SK-N-SH treated with all-trans-retinoic acid at 6 μM for 48 hours (cell line): ENCODE measurements around the gene C1R.

Experiments used
- ATAC-seq: fragments of 200-7000 bp; cut with Tn5 transposase; 3 replicates; pipeline ENCODE4 v1.9.1; 2020; ENCODE audit warnings: mild to moderate bottlenecking, moderate library complexity
- ARNTL ChIP-seq: fragments of 450-650 bp; formaldehyde crosslinking; IDR thresholded peaks from 2 replicates; pipeline ENCODE4 v1.5.0; 2020; ENCODE audit warnings: low read depth, mild to moderate bottlenecking, moderate library complexity, borderline replicate concordance
- BACH2 ChIP-seq: fragments of 250-450 bp; sonication (Bioruptor Pico); IDR thresholded peaks from 2 replicates; pipeline ENCODE4 v1.9.0; 2021; ENCODE audit warnings: mild to moderate bottlenecking, borderline replicate concordance
- CREB5 ChIP-seq: fragments of 250-450 bp; sonication (Bioruptor Pico); IDR thresholded peaks from 2 replicates; pipeline ENCODE4 v1.5.1; 2020; ENCODE audit warnings: low read depth, mild to moderate bottlenecking, moderate library complexity
- CSDC2 ChIP-seq: fragments of 250-450 bp; sonication (Bioruptor Pico); IDR thresholded peaks from 2 replicates; pipeline ENCODE4 v1.5.0; 2020; ENCODE audit warnings: mild to moderate bottlenecking, moderate library complexity
- ESRRG ChIP-seq: fragments of 250-450 bp; sonication (Bioruptor Pico); IDR thresholded peaks from 2 replicates; pipeline ENCODE4 v1.6.1; 2021; ENCODE audit warnings: mild to moderate bottlenecking
- GLIS3 ChIP-seq: fragments of 250-450 bp; sonication (Bioruptor Pico); IDR thresholded peaks from 2 replicates; pipeline ENCODE4 v1.5.0; 2020; ENCODE audit warnings: mild to moderate bottlenecking, moderate library complexity
- OSR1 ChIP-seq: fragments of 250-450 bp; sonication (Bioruptor Pico); IDR thresholded peaks from 2 replicates; pipeline ENCODE4 v1.8.0; 2022; ENCODE audit warnings: moderate library complexity, mild to moderate bottlenecking, inconsistent platforms
- POU6F1 ChIP-seq: fragments of 250-450 bp; sonication (Bioruptor Pico); IDR thresholded peaks from 2 replicates; pipeline ENCODE4 v1.8.0; 2021; ENCODE audit warnings: low read depth, mild to moderate bottlenecking, moderate library complexity, borderline replicate concordance
- PPARA ChIP-seq: fragments of 250-450 bp; sonication (Bioruptor Pico); IDR thresholded peaks from 2 replicates; pipeline ENCODE4 v1.5.0; 2020; ENCODE audit warnings: mild to moderate bottlenecking, borderline replicate concordance
- RARB ChIP-seq: fragments of 250-450 bp; sonication (Bioruptor Pico); IDR thresholded peaks from 2 replicates; pipeline ENCODE4 v1.8.0; 2021; ENCODE audit warnings: mild to moderate bottlenecking, moderate library complexity
- SNAI2 ChIP-seq: fragments of 250-450 bp; sonication (Bioruptor Pico); IDR thresholded peaks from 2 replicates; pipeline ENCODE4 v1.5.0; 2020; ENCODE audit warnings: mild to moderate bottlenecking, moderate library complexity
- TCF4 ChIP-seq: fragments of 250-450 bp; sonication (Bioruptor Pico); IDR thresholded peaks from 2 replicates; pipeline ENCODE4 v1.8.0; 2021; ENCODE audit warnings: mild to moderate bottlenecking, moderate library complexity, borderline replicate concordance
- ZC3H10 ChIP-seq: fragments of 250-450 bp; sonication (Bioruptor Pico); IDR thresholded peaks from 2 replicates; pipeline ENCODE4 v1.5.1; 2021; ENCODE audit warnings: mild to moderate bottlenecking, moderate library complexity
- ZFP3 ChIP-seq: fragments of 250-450 bp; sonication (Bioruptor Pico); IDR thresholded peaks from 2 replicates; pipeline ENCODE4 v1.5.0; 2020; ENCODE audit warnings: mild to moderate bottlenecking, moderate library complexity
- ZFP30 ChIP-seq: fragments of 450-650 bp; formaldehyde crosslinking; IDR thresholded peaks from 2 replicates; pipeline ENCODE4 v1.5.0; 2022; ENCODE audit warnings: mild to moderate bottlenecking, moderate library complexity
- ZNF565 ChIP-seq: fragments of 450-650 bp; formaldehyde crosslinking; conservative IDR thresholded peaks from 2 replicates; pipeline ENCODE4 v1.5.0; 2020; ENCODE audit warnings: low read depth, mild to moderate bottlenecking, moderate library complexity
- ZNF70 ChIP-seq: fragments of 450-650 bp; formaldehyde crosslinking; IDR thresholded peaks from 2 replicates; pipeline ENCODE4 v1.5.0; 2020; ENCODE audit warnings: mild to moderate bottlenecking, moderate library complexity
- ZNF8 ChIP-seq: fragments of 450-650 bp; formaldehyde crosslinking; IDR thresholded peaks from 2 replicates; pipeline ENCODE4 v1.5.0; 2020; ENCODE audit warnings: mild to moderate bottlenecking, moderate library complexity
- TF ChIP-seq, protein P1 (sequence below): fragments of 250-450 bp; sonication (Bioruptor Pico); IDR thresholded peaks from 2 replicates; pipeline ENCODE4 v1.5.0; 2020; ENCODE audit warnings: mild to moderate bottlenecking, moderate library complexity
- TF ChIP-seq, protein P2 (sequence below): fragments of 250-450 bp; sonication (Bioruptor Pico); IDR thresholded peaks from 2 replicates; pipeline ENCODE4 v1.5.1; 2021; ENCODE audit warnings: mild to moderate bottlenecking, moderate library complexity
- TF ChIP-seq, protein P3 (sequence below): fragments of 250-450 bp; sonication (Bioruptor Pico); IDR thresholded peaks from 2 replicates; pipeline ENCODE4 v1.8.0; 2020; ENCODE audit warnings: mild to moderate bottlenecking, moderate library complexity, borderline replicate concordance

C1R gene

DNA sequence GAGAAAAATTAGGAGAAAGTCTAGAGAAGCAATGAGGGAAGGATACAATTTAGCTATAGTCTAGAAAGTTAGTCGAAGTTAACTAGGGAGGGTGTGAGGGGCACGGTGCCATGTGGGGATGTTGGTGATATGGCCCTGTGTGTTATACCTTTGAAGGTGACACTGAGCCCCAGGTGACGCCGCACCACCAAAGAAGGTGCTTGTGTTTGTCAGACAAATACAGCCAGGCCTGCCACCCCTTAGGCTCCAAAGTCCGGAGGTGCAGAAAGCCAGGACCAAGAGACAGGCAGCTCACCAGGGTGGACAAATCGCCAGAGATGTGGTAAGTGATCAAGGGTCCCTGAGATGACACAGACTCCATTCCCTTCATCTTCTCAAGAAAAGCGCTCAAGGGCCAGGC is 30.6 kb downstream of the C1R start:
- ATAC-seq, result no peak

DNA sequence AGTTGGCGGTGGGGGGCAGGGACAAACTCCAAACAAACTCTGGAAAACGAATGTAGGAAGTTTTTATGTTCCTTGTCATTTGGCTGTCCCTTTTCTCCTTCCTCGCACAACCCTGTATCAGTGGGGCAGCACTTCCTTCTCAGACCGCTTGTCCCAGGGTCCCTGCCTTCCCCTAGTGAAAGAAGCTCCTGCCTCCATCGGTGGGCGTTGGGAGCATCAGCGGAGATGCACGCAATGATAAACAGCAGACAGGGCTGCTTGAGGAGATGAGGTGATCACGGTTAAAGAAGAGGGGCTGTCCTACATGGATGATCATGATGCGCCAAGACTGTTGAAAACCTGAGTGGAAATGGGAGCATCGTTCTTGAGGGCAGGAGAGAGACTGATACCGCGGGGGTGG is 31.1 kb downstream of the C1R start:
- no peak for TF ChIP-seq ZNF8 (CRISPR knock-in tag)
- TF ChIP-seq, protein P1, sequence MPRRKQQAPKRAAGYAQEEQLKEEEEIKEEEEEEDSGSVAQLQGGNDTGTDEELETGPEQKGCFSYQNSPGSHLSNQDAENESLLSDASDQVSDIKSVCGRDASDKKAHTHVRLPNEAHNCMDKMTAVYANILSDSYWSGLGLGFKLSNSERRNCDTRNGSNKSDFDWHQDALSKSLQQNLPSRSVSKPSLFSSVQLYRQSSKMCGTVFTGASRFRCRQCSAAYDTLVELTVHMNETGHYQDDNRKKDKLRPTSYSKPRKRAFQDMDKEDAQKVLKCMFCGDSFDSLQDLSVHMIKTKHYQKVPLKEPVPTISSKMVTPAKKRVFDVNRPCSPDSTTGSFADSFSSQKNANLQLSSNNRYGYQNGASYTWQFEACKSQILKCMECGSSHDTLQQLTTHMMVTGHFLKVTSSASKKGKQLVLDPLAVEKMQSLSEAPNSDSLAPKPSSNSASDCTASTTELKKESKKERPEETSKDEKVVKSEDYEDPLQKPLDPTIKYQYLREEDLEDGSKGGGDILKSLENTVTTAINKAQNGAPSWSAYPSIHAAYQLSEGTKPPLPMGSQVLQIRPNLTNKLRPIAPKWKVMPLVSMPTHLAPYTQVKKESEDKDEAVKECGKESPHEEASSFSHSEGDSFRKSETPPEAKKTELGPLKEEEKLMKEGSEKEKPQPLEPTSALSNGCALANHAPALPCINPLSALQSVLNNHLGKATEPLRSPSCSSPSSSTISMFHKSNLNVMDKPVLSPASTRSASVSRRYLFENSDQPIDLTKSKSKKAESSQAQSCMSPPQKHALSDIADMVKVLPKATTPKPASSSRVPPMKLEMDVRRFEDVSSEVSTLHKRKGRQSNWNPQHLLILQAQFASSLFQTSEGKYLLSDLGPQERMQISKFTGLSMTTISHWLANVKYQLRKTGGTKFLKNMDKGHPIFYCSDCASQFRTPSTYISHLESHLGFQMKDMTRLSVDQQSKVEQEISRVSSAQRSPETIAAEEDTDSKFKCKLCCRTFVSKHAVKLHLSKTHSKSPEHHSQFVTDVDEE (CRISPR knock-in tag), result no peak
- TF ChIP-seq ZNF565, result no peak
- TF ChIP-seq BACH2 (CRISPR knock-in tag), result no peak
- TF ChIP-seq POU6F1 (CRISPR knock-in tag), result no peak
- no peak for TF ChIP-seq CSDC2
- TF ChIP-seq ZFP3 (CRISPR knock-in tag), result no peak
- no peak for TF ChIP-seq ZFP30
- TF ChIP-seq PPARA, result no peak
- TF ChIP-seq ESRRG (CRISPR knock-in tag), result no peak
- no peak for TF ChIP-seq OSR1 (CRISPR knock-in tag)
- no peak for TF ChIP-seq ZNF70
- TF ChIP-seq, protein P2, sequence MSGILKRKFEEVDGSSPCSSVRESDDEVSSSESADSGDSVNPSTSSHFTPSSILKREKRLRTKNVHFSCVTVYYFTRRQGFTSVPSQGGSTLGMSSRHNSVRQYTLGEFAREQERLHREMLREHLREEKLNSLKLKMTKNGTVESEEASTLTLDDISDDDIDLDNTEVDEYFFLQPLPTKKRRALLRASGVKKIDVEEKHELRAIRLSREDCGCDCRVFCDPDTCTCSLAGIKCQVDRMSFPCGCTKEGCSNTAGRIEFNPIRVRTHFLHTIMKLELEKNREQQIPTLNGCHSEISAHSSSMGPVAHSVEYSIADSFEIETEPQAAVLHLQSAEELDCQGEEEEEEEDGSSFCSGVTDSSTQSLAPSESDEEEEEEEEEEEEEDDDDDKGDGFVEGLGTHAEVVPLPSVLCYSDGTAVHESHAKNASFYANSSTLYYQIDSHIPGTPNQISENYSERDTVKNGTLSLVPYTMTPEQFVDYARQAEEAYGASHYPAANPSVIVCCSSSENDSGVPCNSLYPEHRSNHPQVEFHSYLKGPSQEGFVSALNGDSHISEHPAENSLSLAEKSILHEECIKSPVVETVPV (CRISPR knock-in tag), result no peak
- TF ChIP-seq GLIS3 (CRISPR knock-in tag), result no peak
- no peak for TF ChIP-seq SNAI2
- no peak for TF ChIP-seq RARB (CRISPR knock-in tag)
- ATAC-seq, result no peak

More for the DNA sequence above, 30.6 kb downstream of the C1R start:
- TF ChIP-seq BACH2 (CRISPR knock-in tag) (no peak), ARNTL (CRISPR knock-in tag) (no peak)

DNA sequence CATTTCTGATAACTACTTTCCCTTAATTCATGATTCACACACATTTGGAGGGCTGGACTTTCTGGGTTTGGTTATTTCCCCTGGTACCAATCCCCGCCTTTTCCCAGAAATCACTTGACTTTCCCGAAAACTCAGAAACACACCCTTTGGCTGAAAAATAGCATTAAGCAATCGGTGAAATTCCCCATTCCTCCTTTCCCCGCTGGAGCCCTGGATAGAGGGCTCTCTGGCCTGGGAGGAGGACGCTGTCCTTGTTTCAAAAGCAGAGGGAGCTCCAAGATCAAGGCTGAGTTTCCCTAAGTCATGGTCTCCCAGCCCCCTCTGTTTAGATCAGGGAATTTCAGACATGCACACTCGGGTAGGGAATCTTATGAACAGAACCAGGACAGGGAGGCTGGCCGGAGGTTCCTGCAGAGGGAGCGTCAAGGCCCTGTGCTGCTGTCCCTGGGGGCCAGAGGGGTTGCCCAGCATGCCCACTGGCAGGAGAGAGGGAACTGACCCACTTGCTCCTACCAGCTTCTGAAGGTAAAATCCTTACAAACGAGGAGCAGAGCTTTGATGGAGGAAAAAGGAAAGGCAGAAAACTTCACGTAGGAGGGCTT is 31.8 kb downstream of the C1R start, which contains the start of gene C1S:
Gene C1S (plus strand): TSS at position 366 of the 602 bp plus-strand sequence. CDS start 1,195 bp downstream, outside the sequence.
- ATAC-seq, result peak; percentile 98
- no peak for TF ChIP-seq ZC3H10
- TF ChIP-seq SNAI2, result no peak
- TF ChIP-seq, protein P2 (CRISPR knock-in tag), result no peak
- TF ChIP-seq PPARA, result no peak
- no peak for TF ChIP-seq TCF4
- no peak for TF ChIP-seq BACH2 (CRISPR knock-in tag)
- TF ChIP-seq, all 23 proteins: peak for 0

- no peak for ATAC-seq
- TF ChIP-seq BACH2 (CRISPR knock-in tag) (no peak), ZFP3 (CRISPR knock-in tag) (no peak), CREB5 (no peak), GLIS3 (CRISPR knock-in tag) (no peak), OSR1 (CRISPR knock-in tag) (no peak)
- TF ChIP-seq, protein P3, sequence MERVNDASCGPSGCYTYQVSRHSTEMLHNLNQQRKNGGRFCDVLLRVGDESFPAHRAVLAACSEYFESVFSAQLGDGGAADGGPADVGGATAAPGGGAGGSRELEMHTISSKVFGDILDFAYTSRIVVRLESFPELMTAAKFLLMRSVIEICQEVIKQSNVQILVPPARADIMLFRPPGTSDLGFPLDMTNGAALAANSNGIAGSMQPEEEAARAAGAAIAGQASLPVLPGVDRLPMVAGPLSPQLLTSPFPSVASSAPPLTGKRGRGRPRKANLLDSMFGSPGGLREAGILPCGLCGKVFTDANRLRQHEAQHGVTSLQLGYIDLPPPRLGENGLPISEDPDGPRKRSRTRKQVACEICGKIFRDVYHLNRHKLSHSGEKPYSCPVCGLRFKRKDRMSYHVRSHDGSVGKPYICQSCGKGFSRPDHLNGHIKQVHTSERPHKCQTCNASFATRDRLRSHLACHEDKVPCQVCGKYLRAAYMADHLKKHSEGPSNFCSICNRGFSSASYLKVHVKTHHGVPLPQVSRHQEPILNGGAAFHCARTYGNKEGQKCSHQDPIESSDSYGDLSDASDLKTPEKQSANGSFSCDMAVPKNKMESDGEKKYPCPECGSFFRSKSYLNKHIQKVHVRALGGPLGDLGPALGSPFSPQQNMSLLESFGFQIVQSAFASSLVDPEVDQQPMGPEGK, result no peak
Observed at GRCh38 chr12:7059780-7060179, 32.5 kb downstream of the C1R start.
